Kidney epithelial cell (primary cell): Measurements from ENCODE around the gene PREX1. TPM values are rescaled to one million over a fixed set of nuclear protein-coding genes. Genes with fewer than 3 reads are reported as not detected.

Experiments
- DNase-seq: peaks from one replicate; pipeline ENCODE4 v3.0.0-alpha.2; 2010; ENCODE audit warnings: low read depth
- H3K27me3 ChIP-seq: 2 replicates; pipeline ENCODE4 v1.6.0; 2011; ENCODE audit warnings: low read length; ENCODE audit not compliant: control insufficient read depth, insufficient read depth
- H3K36me3 ChIP-seq: 2 replicates; pipeline ENCODE4 v1.5.1; 2011; ENCODE audit warnings: low read length; ENCODE audit not compliant: control insufficient read depth, insufficient read depth
- H3K4me3 ChIP-seq: 2 replicates; pipeline ENCODE4 v1.5.1; 2011; ENCODE audit warnings: low read depth, mild to moderate bottlenecking, control low read depth, low read length
- total RNA-seq: library from RNA; depleted of rRNA; stranded (reverse); fragments of >200 nt; gene quantifications from 2 replicates; pipeline ENCODE4 v1.2.3, GENCODE V29; 2015
- TF ChIP-seq, protein P1 (sequence below): IDR thresholded peaks from 2 replicates; pipeline ENCODE4 v1.5.1; 2011; ENCODE audit warnings: mild to moderate bottlenecking, moderate library complexity, low read length, control low read depth, inconsistent platforms; ENCODE audit not compliant: insufficient read depth, poor library complexity, severe bottlenecking

Gene PREX1
- total RNA-seq, 1 donor from 2014 or later = 3.5 TPM

DNA sequence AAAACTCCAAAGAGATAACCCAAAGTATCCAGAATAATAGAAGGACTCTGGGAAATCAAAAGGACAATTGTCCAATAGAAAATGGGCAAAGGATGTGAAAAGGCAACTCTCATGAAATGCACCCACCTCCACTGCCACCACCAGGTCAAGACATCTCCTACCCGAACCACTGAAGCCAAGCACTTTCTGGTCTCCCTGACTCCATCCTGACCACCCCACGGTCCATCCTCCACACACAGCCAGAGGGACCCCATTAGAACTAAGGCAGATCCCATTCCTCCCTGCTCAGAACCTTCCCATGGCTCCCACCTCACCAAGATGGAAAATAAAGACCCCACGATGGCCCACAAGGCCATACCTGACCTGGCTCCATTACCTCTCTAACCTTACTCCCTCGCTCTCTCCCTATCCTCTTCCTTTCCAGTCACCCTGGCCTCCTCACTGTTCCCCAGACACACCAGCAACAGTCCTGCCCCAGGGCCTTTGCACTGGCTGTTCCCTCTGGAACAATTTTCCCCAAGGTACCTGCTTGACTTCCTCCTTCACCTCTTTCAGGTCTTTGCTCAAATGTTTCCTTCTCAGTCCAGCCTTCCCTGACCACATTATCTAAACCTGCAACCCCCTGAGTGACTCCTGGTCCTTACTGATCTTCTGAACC lies 108.1 kb downstream of the PREX1 start:
- no peak overlapping the region for H3K4me3 ChIP-seq
- no peak for DNase-seq
- no peaks in the 10 kb centered on the region for H3K36me3 ChIP-seq
- no peaks in the 10 kb centered on the region for H3K27me3 ChIP-seq
- TF ChIP-seq, protein P1, sequence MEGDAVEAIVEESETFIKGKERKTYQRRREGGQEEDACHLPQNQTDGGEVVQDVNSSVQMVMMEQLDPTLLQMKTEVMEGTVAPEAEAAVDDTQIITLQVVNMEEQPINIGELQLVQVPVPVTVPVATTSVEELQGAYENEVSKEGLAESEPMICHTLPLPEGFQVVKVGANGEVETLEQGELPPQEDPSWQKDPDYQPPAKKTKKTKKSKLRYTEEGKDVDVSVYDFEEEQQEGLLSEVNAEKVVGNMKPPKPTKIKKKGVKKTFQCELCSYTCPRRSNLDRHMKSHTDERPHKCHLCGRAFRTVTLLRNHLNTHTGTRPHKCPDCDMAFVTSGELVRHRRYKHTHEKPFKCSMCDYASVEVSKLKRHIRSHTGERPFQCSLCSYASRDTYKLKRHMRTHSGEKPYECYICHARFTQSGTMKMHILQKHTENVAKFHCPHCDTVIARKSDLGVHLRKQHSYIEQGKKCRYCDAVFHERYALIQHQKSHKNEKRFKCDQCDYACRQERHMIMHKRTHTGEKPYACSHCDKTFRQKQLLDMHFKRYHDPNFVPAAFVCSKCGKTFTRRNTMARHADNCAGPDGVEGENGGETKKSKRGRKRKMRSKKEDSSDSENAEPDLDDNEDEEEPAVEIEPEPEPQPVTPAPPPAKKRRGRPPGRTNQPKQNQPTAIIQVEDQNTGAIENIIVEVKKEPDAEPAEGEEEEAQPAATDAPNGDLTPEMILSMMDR = no peak

DNA sequence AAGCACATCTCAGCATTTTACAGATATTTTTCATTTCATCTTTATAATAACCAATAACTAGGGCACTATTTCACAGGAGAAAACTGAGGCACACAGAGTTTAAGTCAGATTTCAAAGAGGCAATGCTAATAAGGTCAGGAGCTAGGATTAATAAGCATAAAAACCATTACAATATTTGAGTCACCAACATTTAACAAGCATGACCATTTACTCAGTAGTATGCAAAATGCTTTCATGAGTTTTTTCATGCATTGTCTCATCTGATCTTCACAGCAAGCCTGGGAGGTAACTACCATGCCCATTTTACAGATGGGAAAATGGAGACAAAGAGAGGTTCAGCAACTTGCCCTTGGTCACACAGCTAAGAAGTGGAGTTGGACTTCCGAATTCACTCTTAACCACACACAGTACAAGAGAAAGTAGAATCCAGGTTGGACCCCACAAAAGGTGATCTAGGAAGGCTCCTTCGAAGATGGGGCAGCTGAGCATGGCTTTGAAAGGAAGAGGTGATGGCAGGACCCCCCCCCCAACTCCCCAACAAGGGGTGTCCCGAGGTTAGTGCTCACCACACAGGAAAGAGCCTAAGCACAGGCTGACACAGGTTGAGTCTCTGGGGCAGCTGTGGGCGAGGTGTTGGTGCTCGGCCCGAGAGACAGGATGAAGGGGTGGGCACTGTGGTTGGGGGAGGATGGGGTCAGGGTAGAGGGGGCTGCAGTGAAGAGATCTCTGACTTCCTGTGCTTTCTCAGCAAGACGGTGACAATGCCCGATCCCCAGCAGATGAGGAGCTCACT lies 108.8 kb downstream of the PREX1 start:
- H3K4me3 ChIP-seq = no peak overlapping the region
- H3K27me3 ChIP-seq = no peaks in the 10 kb centered on the region
- no peaks in the 10 kb centered on the region for H3K36me3 ChIP-seq
- DNase-seq = no peak
- TF ChIP-seq, protein P1 = no peak

DNA sequence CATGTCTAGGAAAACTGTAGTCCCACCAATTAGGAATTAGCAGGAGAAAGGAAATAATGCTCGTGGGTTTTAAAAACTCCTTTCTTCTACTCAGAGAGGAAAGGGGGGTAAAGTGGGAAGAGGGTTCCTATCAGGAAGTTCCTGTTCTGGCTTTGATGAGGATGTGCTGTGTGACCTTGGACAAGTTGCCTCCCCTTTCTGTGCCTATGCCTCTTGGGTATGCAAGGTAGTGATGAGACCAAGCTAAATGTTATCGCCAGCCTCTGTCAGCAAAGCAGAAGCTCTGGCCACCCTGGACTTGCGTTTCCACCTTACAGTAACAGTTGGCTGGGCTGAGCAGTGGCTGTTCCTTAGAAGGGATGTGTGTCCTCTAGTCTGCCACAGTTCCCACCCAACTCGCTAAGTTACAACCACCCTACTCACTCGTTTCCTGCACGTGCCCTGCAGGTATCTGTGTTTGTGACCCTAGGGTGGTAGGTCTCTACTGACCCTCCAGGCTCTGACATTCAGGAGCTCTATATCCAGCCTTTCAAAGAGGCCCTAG lies 110.0 kb downstream of the PREX1 start:
- no peak overlapping the region for H3K4me3 ChIP-seq
- TF ChIP-seq, protein P1 = no peak

DNA sequence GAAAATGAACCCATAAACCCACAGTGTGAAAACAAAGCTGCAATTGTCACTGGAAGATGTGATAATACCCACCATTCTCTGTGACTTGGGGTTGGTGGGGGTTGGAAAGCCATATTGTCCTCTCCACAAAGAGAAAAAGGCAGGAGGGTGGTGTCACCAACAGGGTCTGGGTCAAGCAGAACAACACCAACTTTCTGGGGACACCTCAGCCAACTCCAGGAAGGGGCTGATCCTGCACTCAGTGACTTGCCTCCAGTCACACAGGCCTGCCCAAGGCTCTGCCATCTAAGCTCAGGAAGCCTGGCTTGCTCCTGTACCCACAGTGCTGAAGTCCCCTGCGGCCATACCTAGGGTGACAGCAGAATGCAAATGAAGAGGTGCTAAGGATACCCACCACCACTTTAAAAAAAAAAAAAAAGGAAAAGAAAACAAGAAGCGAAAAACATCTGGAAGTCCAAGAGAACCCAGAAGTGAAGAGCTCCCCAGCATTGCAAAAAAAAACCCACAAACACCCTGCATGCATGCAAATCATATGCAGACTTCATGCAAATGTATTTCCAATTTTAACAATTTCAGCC lies 110.6 kb downstream of the PREX1 start:
- no peaks in the 10 kb centered on the region for H3K27me3 ChIP-seq
- H3K36me3 ChIP-seq = no peaks in the 10 kb centered on the region
- TF ChIP-seq, protein P1 = no peak

More for the DNA sequence above, 110.0 kb downstream of the PREX1 start:
- H3K27me3 ChIP-seq = no peaks in the 10 kb centered on the region
- no peak for DNase-seq
- no peaks in the 10 kb centered on the region for H3K36me3 ChIP-seq

DNA sequence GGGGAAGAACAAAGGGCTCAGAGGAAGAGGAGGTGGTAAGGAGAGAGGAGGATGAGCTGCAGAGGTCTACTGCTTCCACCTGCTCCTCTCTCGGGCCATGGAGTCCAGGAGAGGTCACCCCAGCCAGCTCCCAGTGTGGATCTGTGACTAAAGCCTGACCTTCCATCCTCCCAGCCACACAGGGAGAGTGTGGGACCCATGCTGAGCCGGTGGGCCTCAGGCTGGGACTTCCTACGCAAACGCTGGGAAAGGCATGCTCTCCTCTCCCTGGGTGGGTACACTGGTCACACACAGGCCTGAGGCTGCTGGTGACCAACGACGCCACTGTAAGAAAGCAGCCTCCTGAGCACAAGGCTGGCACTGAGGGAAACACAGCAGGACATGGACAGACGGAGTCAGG lies 111.3 kb downstream of the PREX1 start:
- Histone ChIP-seq H3K36me3 (no peaks in the 10 kb centered on the region), H3K4me3 (no peak overlapping the region), H3K27me3 (no peaks in the 10 kb centered on the region)
- DNase-seq = no peak
- TF ChIP-seq, protein P1 = no peak

More for the DNA sequence above, 110.6 kb downstream of the PREX1 start:
- no peak for DNase-seq
- H3K4me3 ChIP-seq = no peak overlapping the region
